ENCODE results near the gene C3orf20.

C3orf20 gene

DNA sequence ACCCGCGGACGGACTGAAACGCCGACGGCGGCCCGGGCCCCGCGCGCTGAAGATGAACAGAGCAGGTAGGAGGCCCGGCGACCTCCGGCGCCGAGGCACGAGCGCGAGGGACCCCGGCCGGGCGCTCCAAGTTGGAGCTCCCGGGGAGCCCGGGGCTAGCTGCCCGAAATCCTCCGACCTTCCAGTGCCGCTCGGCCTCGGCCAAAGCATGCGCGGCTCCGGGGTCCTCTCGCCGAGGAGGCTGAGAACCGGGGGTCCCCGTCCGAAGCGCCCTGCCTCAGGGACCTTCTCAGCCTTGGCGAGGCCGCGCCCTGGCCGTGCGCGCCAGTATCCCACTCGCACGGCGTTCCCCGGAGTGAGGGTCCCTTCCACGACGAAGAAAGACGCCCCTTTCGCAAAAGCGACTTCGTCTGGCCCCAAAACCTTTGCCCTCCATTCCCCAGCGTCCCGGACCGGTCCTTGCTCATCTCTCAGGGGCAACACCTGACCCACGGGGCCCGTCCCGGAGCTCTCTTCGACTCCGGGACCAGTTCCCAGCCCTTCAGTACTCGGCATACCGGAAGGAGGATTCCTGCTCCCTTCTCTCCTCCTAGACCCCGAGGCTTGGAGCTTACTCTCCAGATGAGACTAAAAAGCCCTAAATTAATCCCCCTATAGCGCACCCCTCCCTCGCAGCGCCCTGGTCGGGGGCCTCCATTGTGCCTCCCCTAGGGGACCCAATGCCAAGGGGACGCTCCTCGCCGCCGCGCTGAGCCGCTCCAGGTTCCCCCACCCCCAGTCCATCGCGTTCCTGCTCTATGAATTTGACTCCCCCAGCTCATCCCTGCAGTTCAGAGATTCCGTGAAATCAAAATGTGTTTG lies 136.1 kb downstream of the C3orf20 start:
- H3K27me3 ChIP-seq (ENCODE audit: insufficient read depth, low read depth, severe bottlenecking) = peaks cover 88% of the 10 kb centered on the region
- DNase-seq = no peak
- no peak overlapping the region for H3K27ac ChIP-seq
- TF ChIP-seq, protein P1, sequence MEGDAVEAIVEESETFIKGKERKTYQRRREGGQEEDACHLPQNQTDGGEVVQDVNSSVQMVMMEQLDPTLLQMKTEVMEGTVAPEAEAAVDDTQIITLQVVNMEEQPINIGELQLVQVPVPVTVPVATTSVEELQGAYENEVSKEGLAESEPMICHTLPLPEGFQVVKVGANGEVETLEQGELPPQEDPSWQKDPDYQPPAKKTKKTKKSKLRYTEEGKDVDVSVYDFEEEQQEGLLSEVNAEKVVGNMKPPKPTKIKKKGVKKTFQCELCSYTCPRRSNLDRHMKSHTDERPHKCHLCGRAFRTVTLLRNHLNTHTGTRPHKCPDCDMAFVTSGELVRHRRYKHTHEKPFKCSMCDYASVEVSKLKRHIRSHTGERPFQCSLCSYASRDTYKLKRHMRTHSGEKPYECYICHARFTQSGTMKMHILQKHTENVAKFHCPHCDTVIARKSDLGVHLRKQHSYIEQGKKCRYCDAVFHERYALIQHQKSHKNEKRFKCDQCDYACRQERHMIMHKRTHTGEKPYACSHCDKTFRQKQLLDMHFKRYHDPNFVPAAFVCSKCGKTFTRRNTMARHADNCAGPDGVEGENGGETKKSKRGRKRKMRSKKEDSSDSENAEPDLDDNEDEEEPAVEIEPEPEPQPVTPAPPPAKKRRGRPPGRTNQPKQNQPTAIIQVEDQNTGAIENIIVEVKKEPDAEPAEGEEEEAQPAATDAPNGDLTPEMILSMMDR (IDR thresholded peaks at IDR 0.05; ENCODE audit: low read depth, low read length) = no peak
- no peaks in the 10 kb centered on the region for H3K9me3 ChIP-seq (ENCODE audit: severe bottlenecking)
- H3K4me3 ChIP-seq (ENCODE audit: low read depth, low read length) = no peak overlapping the region
- no peaks in the 10 kb centered on the region for H3K36me3 ChIP-seq

DNA sequence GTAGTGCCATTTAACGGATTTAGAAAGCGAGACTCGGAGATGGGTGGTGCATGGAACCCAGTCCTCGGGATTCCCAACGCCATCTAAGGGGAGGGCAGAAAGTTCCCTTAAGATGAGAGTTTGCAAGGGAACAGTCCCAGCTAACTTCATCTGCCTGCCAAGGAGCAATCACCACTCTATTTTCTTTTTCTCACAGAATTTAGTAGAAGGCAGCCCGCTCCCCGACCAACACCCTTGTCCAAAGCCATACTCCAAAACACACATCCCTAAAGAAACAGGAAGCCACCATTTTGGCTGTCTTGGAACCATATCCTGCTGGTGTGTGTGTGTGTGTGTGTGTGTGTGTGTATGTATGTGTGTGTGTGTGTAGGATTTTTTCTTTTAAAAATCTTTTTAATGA lies 136.7 kb downstream of the C3orf20 start:
- H3K4me3 ChIP-seq (ENCODE audit: low read depth, low read length) = no peak overlapping the region
- no peak for DNase-seq

DNA sequence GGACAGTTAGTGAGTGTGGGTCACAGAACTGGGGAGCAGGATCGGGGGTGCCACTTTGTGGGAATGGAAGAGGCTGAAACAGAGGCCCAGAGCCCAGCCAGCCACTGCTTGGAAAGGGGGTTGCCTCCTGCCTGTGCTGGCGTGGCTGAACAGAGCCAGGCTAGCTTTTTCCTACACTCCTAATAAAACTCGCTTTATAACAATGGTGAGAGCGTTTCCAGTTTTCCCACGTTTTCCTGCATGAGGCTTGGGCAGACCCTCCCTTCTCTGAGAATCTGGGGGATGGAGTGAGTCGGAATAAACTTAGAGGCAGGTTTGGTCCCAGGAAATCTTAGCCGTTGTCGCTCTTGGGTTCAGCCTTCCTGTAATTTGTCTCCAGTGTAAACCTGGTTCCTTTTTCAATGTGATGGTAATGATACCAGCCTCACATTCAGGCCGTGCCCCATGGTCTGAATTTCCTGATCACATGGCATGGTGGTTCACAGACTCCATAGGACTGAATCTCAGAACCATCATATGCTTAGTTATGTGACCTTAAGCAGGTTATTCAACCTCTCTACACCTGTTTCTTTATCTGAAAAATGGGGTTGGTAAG lies 137.4 kb downstream of the C3orf20 start:
- TF ChIP-seq, protein P1 (IDR thresholded peaks at IDR 0.05; ENCODE audit: low read depth, low read length) = no peak
- DNase-seq = no peak
- Histone ChIP-seq H3K27me3 (ENCODE audit: insufficient read depth, low read depth, severe bottlenecking) (peaks cover 89% of the 10 kb centered on the region), H3K9me3 (ENCODE audit: severe bottlenecking) (no peaks in the 10 kb centered on the region), H3K4me3 (ENCODE audit: low read depth, low read length) (no peak overlapping the region), H3K36me3 (no peaks in the 10 kb centered on the region), H3K27ac (no peak overlapping the region)

More for the DNA sequence above, 136.7 kb downstream of the C3orf20 start:
- no peaks in the 10 kb centered on the region for H3K9me3 ChIP-seq (ENCODE audit: severe bottlenecking)
- no peak overlapping the region for H3K27ac ChIP-seq
- H3K36me3 ChIP-seq = no peaks in the 10 kb centered on the region
- TF ChIP-seq, protein P1 (IDR thresholded peaks at IDR 0.05; ENCODE audit: low read depth, low read length) = no peak
- peaks cover 89% of the 10 kb centered on the region for H3K27me3 ChIP-seq (ENCODE audit: insufficient read depth, low read depth, severe bottlenecking)

DNA sequence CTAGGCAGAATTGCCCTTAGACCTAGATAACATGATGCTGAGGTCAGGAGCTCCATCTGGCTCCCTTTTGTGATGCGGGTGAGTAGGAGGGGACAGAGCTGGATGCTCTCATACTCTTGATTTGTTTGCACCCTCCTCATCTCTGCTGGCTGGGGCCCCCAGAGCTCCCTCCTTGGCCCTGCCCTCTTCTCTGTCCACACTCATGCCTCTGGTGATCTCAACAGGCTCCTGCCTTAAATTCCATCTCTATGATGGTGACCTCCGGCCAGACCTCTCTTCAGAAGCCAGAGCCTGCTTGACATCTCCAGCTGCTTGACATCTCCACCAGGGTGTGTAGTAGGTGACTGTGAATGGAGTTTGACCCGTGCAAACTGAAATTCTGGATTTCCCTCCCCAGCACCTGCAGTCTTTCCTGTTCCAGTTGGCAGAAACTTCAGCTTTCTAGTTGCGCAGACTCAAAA lies 139.5 kb downstream of the C3orf20 start:
- no peak for DNase-seq
- TF ChIP-seq, protein P1 (IDR thresholded peaks at IDR 0.05; ENCODE audit: low read depth, low read length) = no peak
- no peaks in the 10 kb centered on the region for H3K36me3 ChIP-seq
- no peaks in the 10 kb centered on the region for H3K9me3 ChIP-seq (ENCODE audit: severe bottlenecking)
- H3K27me3 ChIP-seq (ENCODE audit: insufficient read depth, low read depth, severe bottlenecking) = peaks cover 81% of the 10 kb centered on the region
- H3K27ac ChIP-seq = no peak overlapping the region
- no peak overlapping the region for H3K4me3 ChIP-seq (ENCODE audit: low read depth, low read length)

DNA sequence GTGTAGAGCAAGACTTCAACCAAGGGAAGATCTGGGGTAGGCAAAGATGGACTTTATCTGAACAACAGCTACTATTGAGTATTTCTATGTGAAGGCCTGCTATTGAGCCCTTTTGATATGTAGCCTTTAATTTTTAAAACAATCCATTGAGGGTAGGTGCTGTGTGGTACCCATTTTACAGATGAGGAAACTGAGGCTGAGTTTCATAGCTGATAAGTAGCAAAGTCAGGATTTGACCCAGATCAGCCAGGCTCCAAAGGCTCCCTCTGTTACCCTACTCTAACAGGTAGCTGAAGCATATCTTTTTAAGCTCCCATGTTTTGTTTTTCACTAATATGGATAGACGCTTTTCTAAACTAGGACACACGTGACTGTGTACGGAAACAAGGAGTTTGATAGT lies 141.4 kb downstream of the C3orf20 start:
- H3K4me3 ChIP-seq (ENCODE audit: low read depth, low read length) = no peak overlapping the region
- DNase-seq = no peak
- no peaks in the 10 kb centered on the region for H3K9me3 ChIP-seq (ENCODE audit: severe bottlenecking)
- TF ChIP-seq, protein P1 (IDR thresholded peaks at IDR 0.05; ENCODE audit: low read depth, low read length) = no peak
- H3K36me3 ChIP-seq = no peaks in the 10 kb centered on the region
- H3K27me3 ChIP-seq (ENCODE audit: insufficient read depth, low read depth, severe bottlenecking) = peaks cover 80% of the 10 kb centered on the region
- no peak overlapping the region for H3K27ac ChIP-seq
